Measurements from ENCODE around the gene ZDHHC24.

Gene ZDHHC24

GRCh38 chr11:66479394-66480116 is 66.3 kb downstream of the ZDHHC24 start:
- in situ Hi-C loops (cut with HindIII; ENCODE audit: low sequenced_read_pairs), result no loop called here
- no peak for TF ChIP-seq CTCF (IDR thresholded peaks at IDR 0.05; ENCODE audit: low read depth, low read length)
- DNase-seq (ENCODE audit: low read depth, low spot score), result peak; percentile 39
- H3K4me3 ChIP-seq (ENCODE audit: low read depth, low read length), result peak overlapping the region; percentile 91

GRCh38 chr11:66478729-66479393 is 67.0 kb downstream of the ZDHHC24 start:
- no peak for DNase-seq (ENCODE audit: low read depth, low spot score)
- in situ Hi-C loops (cut with HindIII; ENCODE audit: low sequenced_read_pairs), result no loop called here
- TF ChIP-seq CTCF (IDR thresholded peaks at IDR 0.05; ENCODE audit: low read depth, low read length), result peak; percentile 84

GRCh38 chr11:66477263-66478201 is 68.3 kb downstream of the ZDHHC24 start:
- in situ Hi-C loops (cut with HindIII; ENCODE audit: low sequenced_read_pairs), result no loop called here
- TF ChIP-seq CTCF (IDR thresholded peaks at IDR 0.05; ENCODE audit: low read depth, low read length), result no peak
- DNase-seq (ENCODE audit: low read depth, low spot score), result no peak
- no peak overlapping the region for H3K4me3 ChIP-seq (ENCODE audit: low read depth, low read length)

More at GRCh38 chr11:66478729-66479393, 67.0 kb downstream of the ZDHHC24 start:
- peak overlapping the region; percentile 91 for H3K4me3 ChIP-seq (ENCODE audit: low read depth, low read length)

- no peak for DNase-seq (ENCODE audit: low read depth, low spot score)
- in situ Hi-C loops (cut with HindIII; ENCODE audit: low sequenced_read_pairs), result no loop called here
- no peak overlapping the region for H3K4me3 ChIP-seq (ENCODE audit: low read depth, low read length)
- TF ChIP-seq CTCF (IDR thresholded peaks at IDR 0.05; ENCODE audit: low read depth, low read length), result no peak
Observed at GRCh38 chr11:66476841-66477251, 69.0 kb downstream of the ZDHHC24 start.

GRCh38 chr11:66476173-66476840 is 69.5 kb downstream of the ZDHHC24 start:
- H3K4me3 ChIP-seq (ENCODE audit: low read depth, low read length), result no peak overlapping the region
- TF ChIP-seq CTCF (IDR thresholded peaks at IDR 0.05; ENCODE audit: low read depth, low read length), result no peak
- in situ Hi-C loops (cut with HindIII; ENCODE audit: low sequenced_read_pairs), result no loop called here
- no peak for DNase-seq (ENCODE audit: low read depth, low spot score)

All from astrocyte of the spinal cord (primary cell).